ENCODE data around the gene LEMD3.
"Not testable (repeated sequence)": the region's sequence is repeated elsewhere in the genome, so short reads cannot be mapped to it uniquely, and the experiment has no call there.

The LEMD3 gene

GRCh38 chr12:65280306-65280705 is 110.9 kb downstream of the LEMD3 start:
- DNase-seq: no peak

- no peak for DNase-seq
These were observed 113.5 kb downstream of the LEMD3 start for GRCh38 chr12:65282840-65283239.

- not testable (repeated sequence) for DNase-seq
These were observed 116.1 kb downstream of the LEMD3 start for GRCh38 chr12:65285532-65285931.

GRCh38 chr12:65287426-65287825 is 118.0 kb downstream of the LEMD3 start:
- DNase-seq: no peak

GRCh38 chr12:65292241-65292640 is 122.9 kb downstream of the LEMD3 start:
- no peak for DNase-seq

GRCh38 chr12:65293735-65294134 is 124.4 kb downstream of the LEMD3 start:
- no peak for DNase-seq

- DNase-seq: no peak
These were observed 125.4 kb downstream of the LEMD3 start for GRCh38 chr12:65294641-65295262.

GRCh38 chr12:65296508-65297265 is 127.3 kb downstream of the LEMD3 start:
- DNase-seq: no peak

Measured in eye (tissue), 1 donor.